ENCODE data around the gene SPEG.

The SPEG gene

GRCh38 chr2:219515874-219516629 is 81.4 kb downstream of the SPEG start:
- no peak for DNase-seq

GRCh38 chr2:219516888-219517287 is 82.2 kb downstream of the SPEG start:
- DNase-seq: no peak

- no peak for DNase-seq
Measured at GRCh38 chr2:219517954-219518778, 83.5 kb downstream of the SPEG start.

GRCh38 chr2:219519526-219519916 is 84.9 kb downstream of the SPEG start:
- DNase-seq: no peak

GRCh38 chr2:219520079-219520478 is 85.4 kb downstream of the SPEG start:
- peak; percentile 74 for DNase-seq

- peak; percentile 95 for DNase-seq
Measured at GRCh38 chr2:219521066-219521880, 86.6 kb downstream of the SPEG start.

GRCh38 chr2:219522111-219523030 is 87.7 kb downstream of the SPEG start:
- DNase-seq: peak; percentile 57

- DNase-seq: peak; percentile 52
Measured at GRCh38 chr2:219523031-219523671, 88.5 kb downstream of the SPEG start.

- no peak for DNase-seq
Measured at GRCh38 chr2:219524817-219525216, 90.2 kb downstream of the SPEG start.

GRCh38 chr2:219525533-219526232 is 91.0 kb downstream of the SPEG start:
- peak; percentile 93 for DNase-seq

- DNase-seq: no peak
Measured at GRCh38 chr2:219526320-219527075, 91.9 kb downstream of the SPEG start.

GRCh38 chr2:219527076-219527394 is 92.4 kb downstream of the SPEG start:
- DNase-seq: no peak

- DNase-seq: no peak
Measured at GRCh38 chr2:219527472-219527871, 92.8 kb downstream of the SPEG start.

- peak; percentile 94 for DNase-seq
Measured at GRCh38 chr2:219530048-219530963, 95.7 kb downstream of the SPEG start.

- DNase-seq: no peak
Measured at GRCh38 chr2:219531639-219532377, 97.2 kb downstream of the SPEG start.

GRCh38 chr2:219532378-219532649 is 97.7 kb downstream of the SPEG start:
- no peak for DNase-seq

- no peak for DNase-seq
Measured at GRCh38 chr2:219533930-219534661, 99.5 kb downstream of the SPEG start.

- DNase-seq: no peak
Measured at GRCh38 chr2:219536425-219536824, 101.8 kb downstream of the SPEG start.

Measured in hematopoietic multipotent progenitor cell treated with erythropoietin and hydrocortisone succinate and interleukin-3 and kit ligand, for 4 days (in vitro differentiated cells).